ENCODE data around the gene MBD4. TPM values are rescaled to one million over a fixed set of nuclear protein-coding genes. Genes with fewer than 3 reads are reported as not detected.
"Not testable (repeated sequence)": the region's sequence is repeated elsewhere in the genome, so short reads cannot be mapped to it uniquely, and the experiment has no call there.

The MBD4 gene
- total RNA-seq, 2 donors from 2014 or later: 20.6 to 34.0 TPM

DNA sequence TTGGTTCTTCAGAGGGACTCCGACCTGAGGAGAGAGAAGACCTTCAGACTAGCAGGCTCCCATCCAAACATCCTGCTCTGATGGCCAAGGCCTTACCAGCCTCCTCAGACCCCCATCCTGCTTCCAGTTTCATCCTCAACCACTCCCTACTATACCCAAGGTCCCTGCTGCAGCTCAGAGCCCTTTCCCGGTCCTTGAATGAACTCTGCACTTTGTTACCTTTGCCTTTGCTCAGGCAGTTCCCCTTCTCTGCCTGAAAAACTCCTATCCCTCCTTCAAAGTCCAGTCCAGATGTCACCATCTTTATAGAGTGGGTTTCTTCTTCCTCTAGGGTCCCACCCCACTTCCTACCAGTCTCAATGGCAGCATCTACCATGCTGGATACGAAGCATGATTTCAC is 24.4 kb downstream of the MBD4 start:
- H3K4me1 ChIP-seq (replicated peaks): no peaks in the 10 kb centered on the region
- no peaks in the 10 kb centered on the region for H3K36me3 ChIP-seq
- H3K4me3 ChIP-seq: no peak overlapping the region
- WGBS: 98% methylated on average over 3 of the region's 3 CpGs
- TF ChIP-seq, protein P1, sequence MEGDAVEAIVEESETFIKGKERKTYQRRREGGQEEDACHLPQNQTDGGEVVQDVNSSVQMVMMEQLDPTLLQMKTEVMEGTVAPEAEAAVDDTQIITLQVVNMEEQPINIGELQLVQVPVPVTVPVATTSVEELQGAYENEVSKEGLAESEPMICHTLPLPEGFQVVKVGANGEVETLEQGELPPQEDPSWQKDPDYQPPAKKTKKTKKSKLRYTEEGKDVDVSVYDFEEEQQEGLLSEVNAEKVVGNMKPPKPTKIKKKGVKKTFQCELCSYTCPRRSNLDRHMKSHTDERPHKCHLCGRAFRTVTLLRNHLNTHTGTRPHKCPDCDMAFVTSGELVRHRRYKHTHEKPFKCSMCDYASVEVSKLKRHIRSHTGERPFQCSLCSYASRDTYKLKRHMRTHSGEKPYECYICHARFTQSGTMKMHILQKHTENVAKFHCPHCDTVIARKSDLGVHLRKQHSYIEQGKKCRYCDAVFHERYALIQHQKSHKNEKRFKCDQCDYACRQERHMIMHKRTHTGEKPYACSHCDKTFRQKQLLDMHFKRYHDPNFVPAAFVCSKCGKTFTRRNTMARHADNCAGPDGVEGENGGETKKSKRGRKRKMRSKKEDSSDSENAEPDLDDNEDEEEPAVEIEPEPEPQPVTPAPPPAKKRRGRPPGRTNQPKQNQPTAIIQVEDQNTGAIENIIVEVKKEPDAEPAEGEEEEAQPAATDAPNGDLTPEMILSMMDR (IDR thresholded peaks at IDR 0.05): no peak
- TF ChIP-seq POLR2A (IDR thresholded peaks at IDR 0.05) (no peak), POLR2AphosphoS5 (IDR thresholded peaks at IDR 0.05) (no peak)
- intact Hi-C loops (cut with DNase I): no loop called here
- DNase-seq (ENCODE audit: low spot score): no peak
- no peaks in the 10 kb centered on the region for H3K27me3 ChIP-seq (replicated peaks; ENCODE audit: insufficient read depth)
- no peaks in the 10 kb centered on the region for H3K9me3 ChIP-seq
- no peak overlapping the region for H3K27ac ChIP-seq

DNA sequence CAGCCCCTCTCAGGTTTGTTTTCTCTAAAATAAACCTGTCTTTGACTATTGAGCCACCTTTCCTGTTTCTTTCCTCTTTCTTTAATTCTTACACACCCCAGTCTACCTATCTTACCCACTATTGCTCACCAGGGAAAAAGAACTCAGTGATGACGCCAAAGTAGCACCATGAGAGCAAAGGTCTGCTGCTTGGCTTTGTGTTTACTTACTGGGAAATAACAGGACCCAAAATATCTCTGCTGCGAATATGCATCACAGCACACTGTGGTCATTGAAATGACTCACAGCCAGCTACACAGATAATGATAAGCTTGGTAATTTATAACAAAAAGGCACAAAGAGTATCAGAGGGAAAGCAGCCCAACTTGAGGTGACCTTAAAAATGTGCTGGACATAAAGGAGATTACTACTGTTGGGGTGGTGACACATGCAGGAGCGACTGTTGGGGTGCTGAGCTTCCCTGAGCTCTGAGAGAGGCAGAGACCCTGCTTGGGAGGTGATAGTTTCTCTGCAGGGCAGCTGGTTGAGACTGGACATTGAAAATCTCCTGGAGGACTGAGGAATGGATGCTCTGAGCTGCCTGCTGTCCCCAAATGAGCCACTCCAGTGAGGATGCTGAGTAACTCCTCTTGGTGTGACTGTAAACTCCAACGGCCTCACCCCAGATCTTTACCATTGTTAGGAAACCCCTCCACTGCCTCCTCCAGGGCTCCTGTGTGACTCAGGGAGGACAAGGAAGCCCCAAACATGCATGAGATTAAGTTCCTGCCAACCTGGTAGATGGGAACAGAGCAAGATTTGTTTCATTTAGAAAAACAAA is 25.9 kb downstream of the MBD4 start:
- H3K27ac ChIP-seq: no peak overlapping the region
- H3K36me3 ChIP-seq: no peaks in the 10 kb centered on the region
- no peak overlapping the region for H3K4me3 ChIP-seq
- WGBS: 59% methylated on average over 4 of the region's 4 CpGs
- H3K4me1 ChIP-seq (replicated peaks): no peaks in the 10 kb centered on the region
- no peaks in the 10 kb centered on the region for H3K27me3 ChIP-seq (replicated peaks; ENCODE audit: insufficient read depth)
- intact Hi-C loops (cut with DNase I): no loop called here
- no peaks in the 10 kb centered on the region for H3K9me3 ChIP-seq
- DNase-seq (ENCODE audit: low spot score): no peak
- no peak for TF ChIP-seq POLR2AphosphoS5 (IDR thresholded peaks at IDR 0.05)
- TF ChIP-seq POLR2A (IDR thresholded peaks at IDR 0.05): no peak
- TF ChIP-seq, protein P1 (IDR thresholded peaks at IDR 0.05): no peak

DNA sequence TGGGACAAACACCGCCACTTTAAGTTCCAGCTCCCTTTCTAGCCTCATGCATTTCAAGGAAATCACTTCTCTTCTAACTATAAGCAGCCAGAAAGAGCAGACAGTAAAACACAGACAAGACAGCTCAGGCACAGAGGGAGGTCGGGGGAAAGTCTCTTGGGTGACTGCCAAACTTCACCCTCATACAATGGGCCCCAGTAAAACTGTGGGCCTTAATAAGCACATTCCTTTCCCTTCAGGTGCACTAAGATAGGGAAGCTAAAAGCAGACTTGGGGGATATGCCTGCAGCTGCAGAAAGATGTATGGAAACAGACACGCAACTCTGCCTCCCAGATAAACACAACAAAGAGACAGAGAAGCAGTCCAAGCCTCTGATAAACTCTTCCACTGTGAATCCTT is 26.5 kb downstream of the MBD4 start:
- WGBS: 29% methylated on average over 3 of the region's 3 CpGs
- DNase-seq (ENCODE audit: low spot score): not testable (repeated sequence)

DNA sequence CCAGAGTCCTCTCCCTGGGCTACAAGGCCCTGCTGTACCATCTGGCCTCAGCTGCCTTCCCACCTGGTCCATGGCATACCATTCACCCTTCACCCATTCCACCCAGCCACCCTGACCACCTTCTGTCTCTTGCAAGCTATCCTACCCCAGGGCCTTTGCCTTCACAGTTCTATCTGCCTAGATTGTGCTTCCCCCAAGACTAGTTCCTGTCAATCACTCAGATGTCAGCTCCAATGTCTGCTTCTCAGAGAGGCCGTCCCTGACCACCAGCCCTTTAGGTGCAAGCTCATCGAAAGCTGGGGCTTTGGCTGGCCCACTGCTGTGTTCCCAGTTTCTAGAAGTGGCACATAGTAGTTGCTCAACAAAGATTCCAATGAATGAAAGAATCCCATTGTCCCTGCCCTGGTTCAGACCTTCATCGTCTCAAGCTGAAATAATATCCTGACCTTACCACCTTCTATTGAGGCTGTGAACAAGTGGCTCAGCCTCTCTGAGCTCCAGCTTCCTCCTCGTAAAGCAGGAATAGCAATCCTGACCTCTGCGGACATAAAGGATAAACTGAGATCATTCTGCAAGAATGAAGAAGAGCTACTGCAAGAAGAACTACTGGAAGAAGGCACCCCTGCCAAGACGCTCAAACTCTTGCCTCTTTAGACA is 27.1 kb downstream of the MBD4 start:
- H3K27ac ChIP-seq: no peak overlapping the region
- WGBS: 48% methylated on average over 6 of the region's 6 CpGs
- no peaks in the 10 kb centered on the region for H3K27me3 ChIP-seq (replicated peaks; ENCODE audit: insufficient read depth)
- H3K4me3 ChIP-seq: no peak overlapping the region
- H3K4me1 ChIP-seq (replicated peaks): no peaks in the 10 kb centered on the region
- H3K36me3 ChIP-seq: no peaks in the 10 kb centered on the region
- intact Hi-C loops (cut with DNase I): no loop called here
- TF ChIP-seq POLR2AphosphoS5 (IDR thresholded peaks at IDR 0.05) (no peak), POLR2A (IDR thresholded peaks at IDR 0.05) (no peak)
- TF ChIP-seq, protein P1 (IDR thresholded peaks at IDR 0.05): no peak
- DNase-seq (ENCODE audit: low spot score): no peak
- H3K9me3 ChIP-seq: no peaks in the 10 kb centered on the region

More for the DNA sequence above, 26.5 kb downstream of the MBD4 start:
- H3K9me3 ChIP-seq; intact Hi-C loops (cut with DNase I); H3K4me1 ChIP-seq (replicated peaks); H3K36me3 ChIP-seq; H3K4me3 ChIP-seq; H3K27me3 ChIP-seq (replicated peaks; ENCODE audit: insufficient read depth); H3K27ac ChIP-seq: not testable (repeated sequence)

DNA sequence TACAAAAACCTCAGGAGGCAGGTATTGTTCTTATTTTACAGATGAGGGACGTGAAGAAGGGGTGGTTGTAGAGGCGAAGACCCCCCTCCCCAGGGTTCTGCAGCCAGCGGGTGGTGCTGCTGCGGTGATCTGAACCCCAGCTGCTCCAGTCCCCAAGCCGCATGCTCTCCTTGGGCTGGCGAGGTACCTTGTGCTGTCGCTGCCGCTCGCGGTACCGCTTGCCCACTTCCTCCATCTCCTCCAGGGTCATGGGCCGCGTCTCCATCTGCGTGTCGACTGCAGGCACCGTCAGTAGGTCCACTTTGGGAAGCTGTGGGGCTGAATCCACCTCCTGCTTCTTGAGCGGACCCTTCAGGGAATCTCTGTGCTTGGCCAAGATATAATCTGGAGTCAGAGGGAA is 28.8 kb downstream of the MBD4 start:
- H3K27ac ChIP-seq: no peak overlapping the region
- intact Hi-C loops (cut with DNase I): no loop called here
- no peaks in the 10 kb centered on the region for H3K9me3 ChIP-seq
- H3K4me1 ChIP-seq (replicated peaks): no peaks in the 10 kb centered on the region
- TF ChIP-seq POLR2A (IDR thresholded peaks at IDR 0.05) (no peak), POLR2AphosphoS5 (IDR thresholded peaks at IDR 0.05) (no peak)
- TF ChIP-seq, protein P1 (IDR thresholded peaks at IDR 0.05): no peak
- no peak overlapping the region for H3K4me3 ChIP-seq
- H3K36me3 ChIP-seq: no peaks in the 10 kb centered on the region
- no peak for DNase-seq (ENCODE audit: low spot score)
- H3K27me3 ChIP-seq (replicated peaks; ENCODE audit: insufficient read depth): no peaks in the 10 kb centered on the region
- WGBS: 93% methylated on average over 17 of the region's 17 CpGs

Measured in prostate gland (tissue), 2 donors.